BLaER1 (cell line): ENCODE results near the gene CENPU.
"Not testable (repeated sequence)": the region's sequence is repeated elsewhere in the genome, so short reads cannot be mapped to it uniquely, and the experiment has no call there.

Experiments used
- H3K27ac ChIP-seq: shearing (Covaris generic); formaldehyde crosslinking; 2 replicates; pipeline ENCODE4 v1.8.1; 2022
- H3K27me3 ChIP-seq: shearing (Covaris generic); formaldehyde crosslinking; 2 replicates; pipeline ENCODE4 v1.8.1; 2022
- H3K36me3 ChIP-seq: shearing (Covaris generic); formaldehyde crosslinking; 2 replicates; pipeline ENCODE4 v1.8.1; 2022
- H3K4me1 ChIP-seq: shearing (Covaris generic); formaldehyde crosslinking; 2 replicates; pipeline ENCODE4 v1.8.1; 2022
- H3K4me2 ChIP-seq: shearing (Covaris generic); formaldehyde crosslinking; 2 replicates; pipeline ENCODE4 v1.8.1; 2022
- H3K4me3 ChIP-seq: shearing (Covaris generic); formaldehyde crosslinking; 2 replicates; pipeline ENCODE4 v1.8.1; 2022
- H3K9ac ChIP-seq: shearing (Covaris generic); formaldehyde crosslinking; 2 replicates; pipeline ENCODE4 v1.8.1; 2022
- H3K9me3 ChIP-seq: shearing (Covaris generic); formaldehyde crosslinking; 2 replicates; pipeline ENCODE4 v1.8.1; 2022
- H4K20me1 ChIP-seq: shearing (Covaris generic); formaldehyde crosslinking; 2 replicates; pipeline ENCODE4 v1.8.1; 2022
- Cebpa-rat ChIP-seq: shearing (Covaris generic); IDR thresholded peaks from 2 replicates; pipeline ENCODE4 v1.8.1; 2022

CENPU gene

GRCh38 chr4:184740980-184741391 is 7.1 kb upstream of the CENPU start:
- H3K4me1 ChIP-seq: peaks cover 17% of the 10 kb centered on the region
- TF ChIP-seq Cebpa-rat: no peak

DNA sequence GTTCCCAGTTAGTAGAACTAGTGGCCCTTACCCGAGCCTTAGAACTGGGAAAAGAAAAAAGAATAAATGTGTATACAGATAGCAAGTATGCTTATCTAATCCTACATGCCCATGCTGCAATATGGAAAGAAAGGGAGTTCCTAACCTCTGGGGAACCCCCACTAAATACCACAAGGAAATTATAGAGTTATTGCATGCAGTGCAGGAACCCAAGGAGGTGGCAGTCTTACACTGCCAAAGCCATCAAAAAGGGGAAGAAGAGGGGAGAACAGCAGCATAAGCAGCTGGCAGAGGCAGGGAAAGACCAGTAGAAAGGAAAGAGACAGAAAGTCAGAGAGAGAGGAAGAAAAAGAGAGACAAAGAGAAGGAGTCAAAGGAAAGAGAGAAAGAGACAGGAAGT is 5.7 kb upstream of the CENPU start:
- H3K4me3 ChIP-seq: not testable (repeated sequence)

More at GRCh38 chr4:184740980-184741391, 7.1 kb upstream of the CENPU start:
- Histone ChIP-seq H3K4me3 (no peak overlapping the region), H3K36me3 (no peaks in the 10 kb centered on the region; the same call in 1 of the 2 replicates), H3K27ac (no peak overlapping the region), H4K20me1 (no peaks in the 10 kb centered on the region), H3K9ac (no peak overlapping the region), H3K27me3 (no peaks in the 10 kb centered on the region), H3K4me2 (no peak overlapping the region), H3K9me3 (peaks cover 13% of the 10 kb centered on the region)

GRCh38 chr4:184734758-184735157 is 862 bp upstream of the CENPU start:
- no peaks in the 10 kb centered on the region for H3K9me3 ChIP-seq
- peaks cover 28% of the 10 kb centered on the region for H4K20me1 ChIP-seq
- no peak for TF ChIP-seq Cebpa-rat
- H3K9ac ChIP-seq: peak overlapping the region; percentile 66; the same call in 1 of the 2 replicates
- H3K27me3 ChIP-seq: no peaks in the 10 kb centered on the region
- peak overlapping the region; percentile 87 for H3K4me3 ChIP-seq
- peaks cover 9% of the 10 kb centered on the region for H3K36me3 ChIP-seq
- peaks cover 53% of the 10 kb centered on the region for H3K4me1 ChIP-seq
- peak overlapping the region; percentile 85 for H3K4me2 ChIP-seq
- peak overlapping the region; percentile 49; the same call in 1 of the 2 replicates for H3K27ac ChIP-seq

More for the DNA sequence above, 5.7 kb upstream of the CENPU start:
- Histone ChIP-seq H3K9me3 (peaks cover 13% of the 10 kb centered on the region), H3K4me1 (peaks cover 26% of the 10 kb centered on the region), H3K4me2 (peak overlapping the region; percentile 37)
- not testable (repeated sequence) for H4K20me1 ChIP-seq, H3K9ac ChIP-seq, H3K36me3 ChIP-seq, H3K27ac ChIP-seq, H3K27me3 ChIP-seq

GRCh38 chr4:184732126-184732525 is 1.8 kb downstream of the CENPU start:
- H3K27me3 ChIP-seq: no peaks in the 10 kb centered on the region
- peak overlapping the region; percentile 90 for H3K9ac ChIP-seq
- H3K4me1 ChIP-seq: peaks cover 47% of the 10 kb centered on the region
- H3K4me2 ChIP-seq: peak overlapping the region; percentile 94
- no peak for TF ChIP-seq Cebpa-rat
- H4K20me1 ChIP-seq: peaks cover 38% of the 10 kb centered on the region
- H3K9me3 ChIP-seq: no peaks in the 10 kb centered on the region
- peaks cover 35% of the 10 kb centered on the region for H3K36me3 ChIP-seq
- peak overlapping the region; percentile 87 for H3K4me3 ChIP-seq
- no peak overlapping the region for H3K27ac ChIP-seq

- Histone ChIP-seq H3K36me3 (peaks cover 44% of the 10 kb centered on the region), H3K4me2 (peak overlapping the region; percentile 94; the same call in 1 of the 2 replicates), H3K27me3 (no peaks in the 10 kb centered on the region), H3K9me3 (no peaks in the 10 kb centered on the region), H4K20me1 (peaks cover 44% of the 10 kb centered on the region), H3K4me3 (no peak overlapping the region), H3K27ac (no peak overlapping the region), H3K9ac (no peak overlapping the region), H3K4me1 (peaks cover 49% of the 10 kb centered on the region)
- TF ChIP-seq Cebpa-rat: no peak
Observed at GRCh38 chr4:184731056-184731455, 2.8 kb downstream of the CENPU start.

DNA sequence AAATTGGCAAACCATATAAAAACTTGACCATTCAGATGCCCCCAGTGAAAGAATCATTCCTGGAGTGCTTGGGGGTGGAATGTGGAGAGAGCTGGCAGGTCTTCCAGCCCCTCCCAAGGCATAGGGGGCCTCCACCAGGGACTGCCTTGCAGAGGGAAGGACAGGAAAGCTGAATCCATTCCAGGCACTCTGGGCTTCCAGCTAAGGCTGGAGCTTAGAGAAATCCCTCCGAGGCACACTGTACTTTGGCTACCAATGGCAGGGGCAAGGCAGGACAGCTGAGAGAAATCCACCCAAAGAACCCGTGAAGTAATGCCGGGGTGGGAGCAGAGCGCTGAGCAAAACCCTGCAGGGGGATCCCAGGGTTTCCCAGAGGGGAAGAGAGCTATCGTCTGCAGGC is 4.0 kb downstream of the CENPU start:
- H3K27ac ChIP-seq: no peak overlapping the region
- H3K4me2 ChIP-seq: no peak overlapping the region
- H4K20me1 ChIP-seq: peaks cover 54% of the 10 kb centered on the region
- H3K4me1 ChIP-seq: peaks cover 42% of the 10 kb centered on the region
- H3K27me3 ChIP-seq: no peaks in the 10 kb centered on the region
- TF ChIP-seq Cebpa-rat: no peak
- no peaks in the 10 kb centered on the region for H3K9me3 ChIP-seq
- peaks cover 55% of the 10 kb centered on the region for H3K36me3 ChIP-seq
- no peak overlapping the region for H3K9ac ChIP-seq
- no peak overlapping the region for H3K4me3 ChIP-seq

DNA sequence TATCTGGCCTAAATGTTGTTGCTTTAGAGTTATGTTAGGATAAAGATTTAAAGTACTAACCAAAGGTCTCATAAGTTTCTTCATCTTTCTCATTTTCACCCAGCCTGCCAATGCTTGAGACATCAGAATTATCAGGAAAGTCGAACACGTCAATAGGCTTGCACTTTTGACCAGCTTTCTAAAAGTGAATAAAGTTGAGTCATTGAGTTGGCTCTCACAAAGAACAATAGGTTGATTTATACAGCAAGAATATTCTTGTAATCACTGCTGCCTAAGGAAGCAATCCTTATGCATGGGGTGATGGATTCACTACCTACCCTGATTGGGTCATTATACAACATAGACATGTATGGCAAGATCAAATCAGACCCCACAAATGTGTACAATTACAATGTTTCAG is 5.0 kb downstream of the CENPU start:
- H3K9ac ChIP-seq: no peak overlapping the region
- peaks cover 54% of the 10 kb centered on the region for H4K20me1 ChIP-seq
- no peaks in the 10 kb centered on the region for H3K9me3 ChIP-seq
- peaks cover 66% of the 10 kb centered on the region for H3K36me3 ChIP-seq
- TF ChIP-seq Cebpa-rat: no peak
- no peaks in the 10 kb centered on the region for H3K27me3 ChIP-seq
- no peak overlapping the region for H3K4me3 ChIP-seq
- H3K4me1 ChIP-seq: peaks cover 35% of the 10 kb centered on the region
- no peak overlapping the region for H3K4me2 ChIP-seq
- H3K27ac ChIP-seq: no peak overlapping the region

DNA sequence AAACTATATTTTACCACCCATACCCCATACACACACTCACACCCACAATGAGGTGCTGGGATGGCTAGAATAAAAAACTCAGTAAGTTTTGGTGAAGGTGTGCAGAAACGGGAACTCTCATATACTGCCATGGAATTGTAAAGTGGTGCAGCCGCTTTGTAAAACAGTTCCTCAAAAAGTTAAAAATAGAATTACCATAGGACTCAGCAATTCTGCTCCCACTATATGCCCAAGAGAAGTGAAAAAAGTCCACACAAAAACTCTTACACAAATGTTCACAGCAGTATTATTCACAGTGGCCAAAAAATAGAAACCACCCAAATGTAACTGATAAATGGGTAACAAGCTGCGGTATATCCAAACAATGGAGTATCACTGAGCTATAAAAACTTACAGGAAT is 6.5 kb downstream of the CENPU start:
- H3K4me2 ChIP-seq: no peak overlapping the region
- no peak for TF ChIP-seq Cebpa-rat
- H3K4me1 ChIP-seq: peaks cover 27% of the 10 kb centered on the region
- H3K27ac ChIP-seq: no peak overlapping the region
- H3K9me3 ChIP-seq: no peaks in the 10 kb centered on the region
- peaks cover 49% of the 10 kb centered on the region for H4K20me1 ChIP-seq
- no peaks in the 10 kb centered on the region for H3K27me3 ChIP-seq
- H3K36me3 ChIP-seq: peaks cover 81% of the 10 kb centered on the region
- H3K4me3 ChIP-seq: no peak overlapping the region
- H3K9ac ChIP-seq: no peak overlapping the region

DNA sequence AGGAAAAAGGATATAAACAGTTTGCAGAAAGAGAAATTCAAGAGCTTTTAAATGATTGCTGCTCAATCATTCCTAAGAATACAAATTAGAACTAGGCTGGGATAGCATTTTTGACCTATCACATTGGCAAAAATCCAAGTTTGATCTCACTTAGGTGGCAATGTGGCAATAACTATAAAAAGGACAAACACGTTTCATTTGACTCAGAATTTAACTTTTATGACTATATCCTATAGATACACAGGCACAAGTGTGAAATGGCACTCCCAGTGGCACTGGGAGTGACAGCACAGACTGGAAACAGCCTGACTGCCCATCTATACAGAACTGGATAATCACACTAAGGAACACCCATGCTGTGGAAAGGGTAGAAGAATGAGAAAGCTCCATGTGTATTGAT is 11.1 kb downstream of the CENPU start:
- peaks cover 35% of the 10 kb centered on the region for H4K20me1 ChIP-seq
- H3K4me1 ChIP-seq: peaks cover 7% of the 10 kb centered on the region; the same call in 1 of the 2 replicates
- no peak overlapping the region for H3K27ac ChIP-seq
- H3K27me3 ChIP-seq: no peaks in the 10 kb centered on the region
- TF ChIP-seq Cebpa-rat: no peak
- no peak overlapping the region for H3K9ac ChIP-seq
- H3K4me3 ChIP-seq: no peak overlapping the region
- no peak overlapping the region for H3K4me2 ChIP-seq
- no peaks in the 10 kb centered on the region for H3K9me3 ChIP-seq
- H3K36me3 ChIP-seq: peaks cover 95% of the 10 kb centered on the region

DNA sequence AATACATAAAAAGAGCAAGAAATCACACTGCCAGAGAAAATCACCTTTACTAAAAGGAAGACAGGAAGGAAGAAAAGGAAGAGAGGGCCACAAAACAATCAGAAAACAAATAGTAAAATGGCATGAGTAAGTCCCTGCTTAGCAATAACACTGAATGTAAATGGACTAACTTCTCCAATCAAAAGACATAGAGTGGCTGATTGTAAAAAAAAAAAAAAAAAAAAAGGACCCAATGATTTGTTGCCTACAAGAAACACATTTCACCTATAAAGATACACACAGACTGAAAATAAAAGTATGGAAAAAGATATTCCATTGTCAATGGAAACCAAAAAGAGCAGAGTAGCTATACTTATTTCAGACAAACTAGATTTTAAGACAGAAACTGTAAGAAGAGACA is 12.6 kb downstream of the CENPU start:
- Histone ChIP-seq H3K27ac (no peak overlapping the region), H3K36me3 (peaks cover 97% of the 10 kb centered on the region), H3K4me3 (no peak overlapping the region), H4K20me1 (peaks cover 32% of the 10 kb centered on the region), H3K27me3 (no peaks in the 10 kb centered on the region), H3K9ac (no peak overlapping the region), H3K4me2 (no peak overlapping the region), H3K9me3 (no peaks in the 10 kb centered on the region), H3K4me1 (no peaks in the 10 kb centered on the region; the same call in 1 of the 2 replicates)
- TF ChIP-seq Cebpa-rat: no peak

DNA sequence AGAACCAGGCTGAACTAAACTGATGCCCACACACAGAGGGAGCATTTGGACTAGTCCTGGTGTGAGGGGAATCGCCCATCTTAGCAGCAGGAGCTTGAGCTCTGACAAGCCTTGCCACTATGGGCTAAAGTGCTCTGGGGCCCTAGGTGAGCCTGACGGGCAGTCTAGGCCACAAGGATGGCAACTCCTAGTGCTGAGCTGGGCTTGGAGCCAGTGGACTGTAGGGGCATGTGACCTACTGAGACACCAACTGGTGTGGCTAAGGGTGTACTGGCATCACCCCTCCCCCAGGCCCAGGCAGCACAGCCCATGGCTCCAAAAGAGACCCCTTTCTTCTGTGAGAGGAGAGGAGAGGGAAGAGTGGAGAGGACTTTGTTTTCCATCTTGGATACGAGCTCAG is 14.5 kb downstream of the CENPU start:
- peaks cover 20% of the 10 kb centered on the region; the same call in 1 of the 2 replicates for H4K20me1 ChIP-seq
- no peak overlapping the region for H3K27ac ChIP-seq
- no peak overlapping the region for H3K4me3 ChIP-seq
- no peak for TF ChIP-seq Cebpa-rat
- no peaks in the 10 kb centered on the region for H3K4me1 ChIP-seq
- H3K9me3 ChIP-seq: no peaks in the 10 kb centered on the region
- H3K9ac ChIP-seq: no peak overlapping the region
- peaks cover 97% of the 10 kb centered on the region for H3K36me3 ChIP-seq
- no peaks in the 10 kb centered on the region for H3K27me3 ChIP-seq
- H3K4me2 ChIP-seq: no peak overlapping the region
